Stimulated activated CD4-positive, alpha-beta T cell treated with anti-CD3 and anti-CD28 coated beads, Interleukin-2, amount 100 ng/mL, for 24 hours (primary cell): ENCODE measurements around the gene COA1.
"Not testable (repeated sequence)": the region's sequence is repeated elsewhere in the genome, so short reads cannot be mapped to it uniquely, and the experiment has no call there.

Experiments used
- DNase-seq, 2 donors: peaks; one replicate each; pipeline ENCODE4 v3.0.0-alpha.2; 2020

The COA1 gene, protein sequence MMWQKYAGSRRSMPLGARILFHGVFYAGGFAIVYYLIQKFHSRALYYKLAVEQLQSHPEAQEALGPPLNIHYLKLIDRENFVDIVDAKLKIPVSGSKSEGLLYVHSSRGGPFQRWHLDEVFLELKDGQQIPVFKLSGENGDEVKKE

DNA sequence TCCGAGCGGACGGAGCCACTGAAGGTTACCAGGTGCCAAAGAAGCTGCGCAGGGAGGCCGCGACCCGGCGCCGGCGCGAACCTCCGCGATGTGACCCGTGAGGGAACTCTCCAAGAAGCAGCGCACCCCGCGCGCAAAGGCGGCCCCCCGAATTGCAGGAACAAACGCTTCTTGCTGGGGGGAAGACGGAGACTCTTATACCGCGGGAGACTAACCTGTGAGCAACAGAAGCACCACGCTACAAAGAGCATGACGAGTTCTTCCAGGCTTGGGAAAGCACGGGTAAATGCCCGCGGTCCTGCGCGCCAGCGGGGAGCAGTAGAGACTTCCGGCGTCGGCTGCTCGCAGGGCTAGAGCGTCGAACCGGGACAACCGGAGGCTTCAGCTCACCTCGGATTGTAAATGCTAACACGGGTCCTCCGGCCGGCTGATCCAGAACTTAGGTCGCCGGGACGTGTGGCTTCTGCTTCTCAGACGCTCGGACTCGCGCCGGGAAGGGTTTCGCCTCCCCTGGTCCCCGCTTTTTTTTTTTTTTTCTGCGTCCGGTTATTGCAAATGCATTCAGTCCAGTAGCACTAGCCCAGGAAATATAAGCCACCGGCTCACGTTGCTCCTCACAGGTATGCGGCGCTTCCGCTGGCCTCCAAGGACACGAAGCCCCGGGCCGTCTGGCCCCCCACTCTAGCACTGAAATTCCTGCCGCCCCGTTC lies at the start of gene COA1:
TSS of gene COA1 (minus strand) at position 310 of the 710 bp plus-strand sequence. CDS start 80,909 bp downstream, outside the sequence.
- DNase-seq: peak; percentile 83

DNA sequence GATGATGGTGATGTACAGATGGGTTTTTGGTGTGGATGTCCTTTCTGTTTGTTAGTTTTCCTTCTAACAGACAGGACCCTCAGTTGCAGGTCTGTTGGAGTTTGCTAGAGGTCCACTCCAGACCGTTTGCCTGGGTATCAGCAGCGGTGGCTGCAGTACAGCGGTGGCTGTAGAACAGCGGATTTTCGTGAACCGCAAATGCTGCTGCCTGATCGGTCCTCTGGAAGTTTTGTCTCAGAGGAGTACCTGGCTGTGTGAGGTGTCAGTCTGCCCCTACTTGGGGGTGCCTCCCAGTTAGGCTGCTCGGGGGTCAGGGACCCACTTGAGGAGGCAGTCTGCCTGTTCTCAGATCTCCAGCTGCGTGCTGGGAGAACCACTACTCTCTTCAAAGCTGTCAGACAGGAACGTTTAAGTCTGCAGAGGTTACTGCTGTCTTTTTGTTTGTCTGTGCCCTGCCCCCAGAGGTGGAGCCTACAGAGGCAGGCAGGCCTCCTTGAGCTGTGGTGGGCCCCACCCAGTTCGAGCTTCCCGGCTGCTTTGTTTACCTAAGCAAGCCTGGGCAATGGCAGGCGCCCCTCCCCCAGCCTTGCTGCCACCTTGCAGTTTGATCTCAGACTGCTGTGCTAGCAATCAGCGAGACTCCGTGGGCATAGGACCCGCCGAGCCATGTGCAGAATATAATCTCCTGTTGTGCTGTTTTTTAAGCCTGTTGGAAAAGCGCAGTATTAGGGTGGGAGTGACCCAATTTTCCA lies 49.1 kb upstream of the COA1 start:
- not testable (repeated sequence) for DNase-seq

DNA sequence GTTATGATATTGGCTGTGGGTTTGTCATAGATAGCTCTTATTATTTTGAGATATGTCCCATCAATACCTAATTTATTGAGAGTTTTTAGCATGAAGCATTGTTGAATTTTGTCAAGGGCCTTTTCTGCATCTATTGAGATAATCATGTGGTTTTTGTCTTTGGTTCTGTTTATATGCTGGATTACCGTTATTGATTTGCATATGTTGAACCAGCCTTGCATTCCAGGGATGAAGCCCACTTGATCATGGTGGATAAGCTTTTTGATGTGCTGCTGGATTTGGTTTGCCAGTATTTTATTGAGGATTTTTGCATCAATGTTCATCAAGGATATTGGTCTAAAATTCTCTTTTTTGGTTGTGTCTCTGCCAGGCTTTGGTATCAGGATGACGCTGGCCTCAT lies 45.9 kb upstream of the COA1 start:
- not testable (repeated sequence) for DNase-seq

DNA sequence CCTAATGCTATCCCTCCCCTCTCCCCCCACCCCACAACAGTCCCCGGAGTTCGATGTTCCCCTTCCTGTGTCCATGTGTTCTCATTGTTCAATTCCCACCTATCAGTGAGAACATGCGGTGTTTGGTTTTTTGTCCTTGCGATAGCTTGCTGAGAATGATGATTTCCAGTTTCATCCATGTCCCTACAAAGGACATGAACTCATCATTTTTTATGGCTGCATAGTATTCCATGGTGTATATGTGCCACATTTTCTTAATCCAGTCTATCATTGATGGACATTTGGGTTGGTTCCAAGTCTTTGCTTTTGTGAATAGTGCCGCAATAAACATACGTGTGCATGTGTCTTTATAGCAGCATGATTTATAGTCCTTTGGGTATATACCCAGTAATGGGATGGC lies 43.9 kb upstream of the COA1 start:
- not testable (repeated sequence) for DNase-seq

DNA sequence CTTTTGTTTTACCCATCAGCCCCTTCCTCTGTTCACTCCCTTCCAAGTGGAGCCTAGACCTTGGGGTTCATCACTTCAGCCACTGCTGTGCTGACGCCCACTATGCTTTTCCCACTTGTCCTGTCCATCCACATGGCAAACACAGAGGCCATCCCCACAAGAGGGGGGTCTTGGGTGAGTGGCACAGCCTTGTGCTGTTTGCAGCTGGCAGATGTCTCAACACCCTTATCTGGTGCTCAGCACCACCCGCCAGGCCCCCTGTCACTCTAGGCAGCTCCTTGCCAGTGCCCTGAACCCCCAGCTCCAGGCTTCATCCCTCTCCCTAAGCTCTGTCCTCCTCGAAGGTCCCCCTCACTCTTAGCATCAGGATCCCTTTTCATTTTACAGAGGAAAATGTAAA lies 42.2 kb upstream of the COA1 start:
- peak in 1 of 2 donors; percentile 14 for DNase-seq

DNA sequence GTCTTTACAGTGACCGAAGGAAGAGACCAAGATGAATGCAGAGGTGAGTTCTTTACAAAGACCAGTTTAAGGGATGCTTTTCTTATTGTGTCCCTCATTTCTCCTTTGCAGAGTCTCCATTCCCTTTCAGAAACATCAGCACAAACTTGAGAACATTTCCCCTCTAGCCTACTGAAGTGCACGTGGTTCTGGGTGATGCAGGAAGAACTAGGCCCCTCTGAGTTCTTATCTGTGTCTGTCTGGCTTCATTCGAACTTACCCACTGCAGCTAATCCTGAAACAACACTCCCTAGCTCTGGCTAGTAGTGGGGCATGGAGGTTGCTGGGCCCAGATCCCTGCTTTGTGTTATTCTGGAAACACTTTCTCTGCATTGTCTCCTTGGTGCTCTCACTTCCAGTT lies 41.8 kb upstream of the COA1 start:
- DNase-seq: peak in 1 of 2 donors; percentile 1

DNA sequence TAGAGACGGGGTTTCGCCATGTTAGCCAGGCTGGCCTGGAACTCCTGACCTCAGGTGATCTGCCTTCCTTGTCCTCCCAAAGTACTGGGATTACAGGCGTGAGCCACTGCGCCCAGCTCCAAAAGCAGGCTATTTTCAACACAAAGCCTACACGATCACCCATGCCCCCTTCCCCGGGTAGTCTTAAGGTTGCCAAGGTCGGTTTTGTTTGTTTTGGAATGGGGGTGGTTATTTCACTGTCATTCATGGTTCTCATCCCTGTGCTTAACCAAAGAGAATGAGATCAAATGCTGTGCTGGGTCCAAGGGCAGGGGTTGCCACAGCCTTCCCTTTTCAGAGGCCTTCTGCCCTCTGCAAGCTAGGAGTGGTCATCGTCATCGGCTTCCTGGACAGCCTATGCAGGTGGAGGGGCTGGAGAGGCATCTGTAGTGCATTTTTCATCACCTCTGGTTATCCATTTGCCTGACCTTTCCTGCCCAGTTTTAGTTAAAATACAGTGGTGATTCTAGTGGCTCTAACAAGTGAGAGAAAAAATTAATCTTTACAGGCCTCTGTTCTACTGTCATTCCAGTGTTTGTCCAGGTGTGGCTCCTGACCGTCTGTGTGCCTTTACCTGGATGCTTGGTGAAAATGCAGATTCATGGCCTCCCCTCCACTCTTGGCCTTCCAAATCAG lies 40.6 kb upstream of the COA1 start:
- peak in 1 of 2 donors; percentile 3 for DNase-seq

DNA sequence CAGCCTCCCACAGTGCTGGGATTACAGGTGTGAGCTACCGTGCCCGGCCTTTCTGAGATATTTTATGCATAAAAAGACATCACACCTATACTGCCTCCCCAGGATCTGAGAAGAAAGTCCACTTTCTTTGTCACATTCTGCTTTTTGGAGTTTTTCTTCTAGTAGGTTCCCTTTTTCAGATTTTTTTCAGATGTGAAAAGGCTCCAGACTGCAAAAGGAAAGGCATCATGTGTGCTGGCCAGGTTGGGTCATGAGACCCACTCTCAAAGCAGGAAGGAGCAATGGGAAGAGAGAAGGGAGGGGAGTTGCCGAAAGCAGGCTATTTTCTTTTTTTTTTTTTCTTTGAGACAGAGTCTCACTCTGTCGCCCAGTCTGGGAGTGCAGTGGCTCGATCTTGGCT lies 40.0 kb upstream of the COA1 start:
- no peak for DNase-seq

DNA sequence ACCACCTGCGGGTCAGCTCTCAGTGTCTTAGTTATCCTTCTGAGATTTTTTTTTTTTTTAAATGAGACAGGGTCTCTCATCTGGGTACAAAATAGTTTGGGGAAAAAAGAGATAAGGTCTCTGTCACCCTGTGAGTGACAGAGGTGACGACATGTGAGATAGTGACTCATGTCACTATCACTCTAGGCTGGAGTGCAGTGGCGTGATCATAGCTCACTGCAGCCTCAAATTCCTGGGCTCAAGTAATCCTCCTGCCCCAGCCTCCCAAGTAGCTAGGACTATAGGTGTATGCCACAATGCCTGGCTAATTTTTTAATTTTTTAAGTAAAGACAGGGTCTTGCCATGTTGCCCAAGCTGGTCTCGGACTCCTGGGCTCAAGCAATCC lies 39.6 kb upstream of the COA1 start:
- DNase-seq: peak in 1 of 2 donors; percentile 12

DNA sequence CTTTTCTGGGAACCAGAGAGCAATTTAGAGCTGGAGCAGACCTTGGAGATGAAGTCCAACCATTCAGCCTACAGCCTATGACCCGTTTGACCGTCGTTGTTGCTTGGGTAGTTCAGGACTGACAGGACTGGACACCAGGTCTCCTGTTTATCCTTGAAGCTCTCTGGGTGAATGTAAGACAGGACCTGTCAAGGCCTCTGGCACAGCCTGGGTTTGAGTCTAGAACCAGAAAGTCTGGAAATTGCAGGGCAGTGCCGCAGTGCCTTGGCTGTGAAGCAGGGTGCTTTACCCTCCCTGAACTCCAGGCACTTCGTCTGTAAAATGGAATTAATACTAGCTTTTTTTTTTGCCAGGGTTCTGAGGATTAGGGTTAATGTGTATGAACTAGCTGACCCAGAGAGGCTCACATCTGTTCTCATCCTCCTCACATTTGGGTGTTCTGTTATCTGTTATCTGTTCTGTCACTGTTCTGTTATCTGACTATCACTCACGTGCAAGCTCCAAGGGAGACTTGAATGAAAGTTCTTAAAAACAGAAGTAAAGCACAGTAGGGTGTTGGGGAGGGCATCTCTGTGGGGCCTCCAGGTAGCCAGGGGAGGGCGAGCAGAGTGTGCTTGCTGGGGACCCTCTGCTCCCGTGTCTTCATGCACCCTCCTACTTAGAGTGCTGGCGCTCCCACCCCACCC lies 39.0 kb upstream of the COA1 start:
- DNase-seq: peak in 1 of 2 donors; percentile 8

DNA sequence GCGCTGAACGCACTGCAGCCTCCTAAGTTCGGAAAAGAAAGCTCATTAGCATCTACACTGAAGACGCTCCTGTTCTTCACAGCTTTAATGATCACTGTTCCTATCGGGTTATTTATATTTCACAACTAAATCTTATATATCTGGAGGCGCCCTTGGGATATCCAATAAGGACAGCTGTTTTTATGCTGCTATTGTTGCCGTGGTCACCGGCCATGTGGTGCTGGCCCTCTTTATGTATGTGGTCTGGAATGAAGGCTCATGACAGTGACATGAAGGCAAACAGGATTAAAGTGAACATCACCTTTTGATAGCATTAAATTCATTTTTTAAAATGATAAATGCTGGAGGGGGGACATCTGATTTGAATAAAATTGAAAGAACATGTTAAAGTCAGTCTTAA lies 38.0 kb upstream of the COA1 start:
- peak in 1 of 2 donors; percentile 11 for DNase-seq

DNA sequence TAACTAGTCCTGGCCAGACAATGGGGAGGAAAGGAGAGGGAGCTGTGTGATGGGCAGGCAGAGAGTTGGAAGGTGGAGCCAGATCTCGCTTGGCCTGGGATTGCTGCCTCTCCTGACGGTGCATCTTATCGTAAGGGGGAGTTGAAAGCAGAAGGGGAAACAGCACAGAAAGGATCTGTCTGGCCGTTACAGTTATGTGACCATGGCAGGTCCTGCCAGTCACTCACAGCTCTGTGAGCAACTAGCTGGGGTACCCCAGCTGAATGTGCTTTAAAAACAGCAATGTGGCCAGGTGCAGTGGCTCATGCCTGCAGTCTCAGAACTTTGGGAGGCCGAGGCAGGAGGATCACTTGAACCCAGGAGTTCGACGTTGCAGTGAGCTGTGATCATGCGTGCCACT lies 37.2 kb upstream of the COA1 start:
- DNase-seq: peak in 1 of 2 donors; percentile 12

DNA sequence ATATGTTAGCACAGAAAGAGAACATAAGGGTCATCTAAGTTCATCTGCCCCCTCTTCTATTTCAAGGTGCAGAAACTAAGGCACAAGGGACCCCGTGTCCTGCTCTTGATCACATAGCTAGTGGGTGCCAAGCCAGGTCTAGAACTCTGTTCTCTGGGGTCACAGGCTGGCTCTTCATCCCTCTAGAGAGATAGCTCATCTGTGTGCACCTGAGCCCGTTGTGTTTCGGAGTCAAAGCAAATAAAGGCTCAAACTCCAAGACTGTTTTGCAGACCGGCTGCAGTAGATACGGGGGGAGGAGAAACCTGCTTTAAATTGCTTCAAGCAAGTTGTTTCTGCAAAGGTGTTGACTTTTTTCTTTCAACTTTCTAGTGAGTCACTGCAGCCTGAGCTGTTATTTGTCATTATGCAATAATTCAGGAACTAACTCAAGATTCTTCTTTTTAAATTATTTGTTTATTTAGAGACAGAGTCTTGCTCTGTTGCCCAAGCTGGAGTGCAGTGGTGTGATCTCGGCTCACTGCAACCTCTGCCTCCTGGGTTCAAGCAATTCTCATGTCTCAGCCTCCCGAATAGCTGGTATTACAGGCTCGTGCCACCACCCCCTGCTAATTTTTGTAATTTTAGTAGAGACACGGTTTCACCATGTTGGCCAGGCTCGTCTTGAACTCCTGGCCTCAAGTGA lies 35.6 kb upstream of the COA1 start:
- peak in 1 of 2 donors; percentile 10 for DNase-seq

DNA sequence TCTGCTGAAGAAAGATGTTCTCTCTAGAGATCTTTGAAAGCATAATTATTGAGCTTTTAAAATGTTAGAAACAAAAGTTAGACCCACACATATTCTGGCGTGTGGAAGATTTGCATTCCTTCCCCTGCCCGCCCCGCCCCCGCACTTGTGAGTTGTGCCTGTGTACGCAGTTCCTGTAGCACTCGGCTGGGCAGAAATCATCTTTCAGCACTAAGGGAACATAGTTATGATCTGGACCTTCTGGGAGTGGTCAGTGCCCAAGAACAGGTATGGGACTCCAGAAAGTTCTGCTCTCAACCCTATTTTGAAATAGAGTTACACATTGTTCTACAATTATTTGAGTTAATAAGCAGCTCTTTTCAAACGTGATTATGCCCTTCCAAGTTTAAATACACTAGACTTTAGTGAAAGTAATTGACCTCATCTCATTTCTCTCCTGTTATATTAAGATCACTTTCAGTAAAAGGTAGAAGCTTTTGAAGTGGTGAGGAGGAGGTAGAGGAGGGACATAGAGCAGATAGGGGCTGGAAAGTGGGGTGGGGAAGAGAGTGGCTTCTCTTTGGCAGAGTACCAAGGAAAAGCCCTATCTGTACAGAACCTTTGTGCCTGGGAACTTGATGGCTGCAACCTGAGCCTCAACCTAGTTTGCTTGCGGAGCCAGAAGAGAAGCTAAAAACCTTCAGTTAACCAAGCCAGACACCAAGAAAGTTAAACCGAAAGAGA lies 34.9 kb upstream of the COA1 start:
- peak; percentile 55 to 64 for DNase-seq

DNA sequence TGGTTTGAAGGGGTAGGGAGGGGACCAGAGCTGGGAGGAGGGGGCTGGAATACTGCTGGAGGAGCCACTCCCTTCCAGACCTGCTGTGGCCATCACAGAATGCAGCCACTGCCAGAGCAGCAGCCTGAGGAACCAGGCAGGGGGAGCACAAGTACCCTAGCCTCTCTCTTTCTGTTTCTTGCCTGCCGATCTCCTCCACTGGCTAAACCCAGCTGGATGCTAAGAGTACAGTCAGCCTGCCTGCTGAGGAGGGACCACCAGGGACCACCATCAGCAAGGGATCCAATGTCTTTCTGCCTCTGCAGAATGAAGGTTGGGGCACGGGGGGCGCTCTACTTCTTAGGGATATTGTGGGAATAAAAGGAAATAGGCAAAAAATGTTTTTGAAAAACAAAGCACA lies 33.9 kb upstream of the COA1 start:
- no peak for DNase-seq

DNA sequence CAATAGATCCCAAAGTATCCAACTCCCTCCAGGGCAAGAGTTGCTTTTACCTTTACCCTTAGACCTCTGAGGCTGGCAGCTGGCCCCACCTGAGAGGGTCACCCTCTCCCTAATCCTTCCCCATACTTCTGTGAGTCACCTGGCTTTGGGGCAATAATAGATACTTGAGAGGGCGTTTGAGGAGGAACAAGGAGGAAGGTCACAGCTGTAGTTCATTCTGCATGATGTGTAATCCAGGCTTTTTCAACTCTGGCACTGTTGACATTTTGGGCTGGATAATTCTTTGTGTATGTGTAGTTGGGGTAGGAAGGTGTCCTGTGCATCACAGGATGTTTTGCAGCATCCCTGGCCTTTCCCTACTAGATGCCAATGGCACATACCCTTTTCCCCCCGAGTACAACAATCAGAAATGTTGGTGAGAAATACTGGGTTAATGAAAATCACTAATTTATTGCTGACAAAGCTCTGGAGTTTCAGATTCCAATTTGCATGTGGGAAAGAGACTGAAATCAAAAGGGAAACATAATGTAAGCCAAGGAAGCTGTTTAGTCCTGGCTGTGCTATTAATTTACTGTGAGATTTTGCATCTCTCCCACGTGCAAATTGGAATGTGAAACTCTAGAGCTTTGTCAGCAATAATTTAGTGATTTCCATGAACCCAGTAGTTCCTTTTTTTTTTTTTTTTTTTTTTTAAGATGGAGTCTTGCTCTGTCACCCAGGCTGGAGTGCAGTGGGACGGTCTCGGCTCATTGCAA lies 32.8 kb upstream of the COA1 start:
- no peak for DNase-seq

DNA sequence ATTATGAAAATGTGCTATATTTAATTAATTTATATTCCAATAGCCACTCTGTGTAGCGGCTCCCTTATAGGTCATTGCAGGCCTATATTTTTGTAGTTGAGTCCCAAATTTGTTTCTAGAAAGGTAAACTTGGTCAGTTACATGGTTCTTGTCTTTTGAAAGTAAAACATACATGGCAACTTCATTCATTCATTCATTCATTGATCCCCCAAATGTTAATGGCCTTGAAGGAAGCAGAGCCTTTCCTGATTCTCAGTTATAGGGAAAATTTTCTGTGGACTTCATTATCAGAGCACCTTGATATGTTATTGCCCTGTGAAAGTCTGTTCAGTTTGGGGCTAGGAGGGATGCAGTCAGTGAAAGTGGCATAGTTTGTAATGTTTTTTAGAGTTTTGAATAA lies 32.1 kb upstream of the COA1 start:
- DNase-seq: no peak

DNA sequence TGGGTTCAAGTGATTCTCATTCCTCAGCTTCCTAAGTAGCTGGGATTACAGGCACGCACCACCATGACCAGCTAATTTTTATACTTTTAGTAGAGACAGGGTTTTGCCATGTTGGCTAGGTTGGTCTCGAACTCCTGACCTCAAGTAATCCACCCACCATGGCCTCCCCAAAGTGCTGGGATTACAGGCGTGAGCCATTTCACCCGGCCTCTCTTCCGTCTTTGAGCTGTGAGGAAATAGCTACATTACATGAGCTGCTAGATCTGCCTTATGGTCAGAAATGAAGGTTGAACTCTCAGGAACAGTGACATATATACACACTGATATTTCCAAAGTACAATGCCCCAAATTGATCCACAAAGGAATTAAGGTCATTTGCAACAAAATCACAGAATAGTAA lies 31.5 kb upstream of the COA1 start:
- no peak for DNase-seq

DNA sequence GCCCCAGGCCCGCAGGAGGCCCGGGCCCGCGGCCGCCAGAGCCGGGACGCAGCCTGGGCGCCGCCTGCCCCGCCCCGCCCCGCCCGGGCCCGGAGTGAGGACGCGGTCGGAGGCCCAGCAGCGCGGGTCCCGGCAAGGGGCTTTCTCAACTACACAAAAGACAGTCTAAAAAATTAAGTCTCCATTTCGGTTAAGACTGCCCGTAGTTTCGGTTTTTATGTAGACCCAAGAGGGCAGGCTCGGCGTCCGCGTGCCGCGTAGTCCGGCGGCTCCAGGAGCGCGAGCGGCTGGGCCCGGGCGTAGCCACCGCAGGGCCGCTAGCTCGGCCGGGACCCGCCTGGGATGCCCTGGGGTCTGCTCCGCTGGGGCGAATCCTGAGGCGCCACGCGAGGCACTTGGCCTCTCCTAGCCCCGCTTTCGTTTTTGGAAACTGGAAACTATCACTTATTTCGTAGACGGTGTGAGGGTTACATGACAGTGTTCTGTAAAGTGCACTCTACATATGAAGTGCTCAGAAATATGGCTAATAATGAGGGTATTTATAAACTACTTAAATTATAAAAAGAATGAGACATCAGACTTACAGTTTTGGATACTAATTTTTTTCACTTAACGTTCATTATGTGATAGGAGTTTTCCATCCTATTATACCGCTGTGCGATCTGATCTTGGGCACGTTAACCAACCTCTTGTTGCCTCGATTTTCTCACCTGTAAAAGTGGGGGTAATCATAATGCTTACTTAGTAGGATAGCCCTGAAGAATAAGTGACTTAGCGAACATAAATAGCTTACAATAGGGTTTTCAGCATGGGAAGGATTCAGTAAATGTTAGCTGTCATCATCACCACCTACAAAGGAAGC lies 29.7 kb upstream of the COA1 start:
- peak; percentile 42 to 50 for DNase-seq
